Middle frontal gyrus (tissue), 1 donor: ENCODE results near the gene MAGI2.

Experiments
- DNase-seq: peaks from one replicate; pipeline ENCODE4 v3.0.0-alpha.2; 2015; ENCODE audit warnings: low spot score; ENCODE audit errors: extremely low spot score

MAGI2 gene

GRCh38 chr7:79381921-79382320 lies 71.5 kb downstream of the MAGI2 start:
- no peak for DNase-seq

- no peak for DNase-seq
These were observed 76.4 kb downstream of the MAGI2 start for GRCh38 chr7:79377097-79377496.

GRCh38 chr7:79376299-79377025 lies 77.0 kb downstream of the MAGI2 start:
- no peak for DNase-seq

GRCh38 chr7:79361214-79361613 lies 92.3 kb downstream of the MAGI2 start:
- no peak for DNase-seq

GRCh38 chr7:79359827-79360226 lies 93.6 kb downstream of the MAGI2 start:
- no peak for DNase-seq

GRCh38 chr7:79357101-79357500 lies 96.4 kb downstream of the MAGI2 start:
- no peak for DNase-seq

- no peak for DNase-seq
These were observed 99.6 kb downstream of the MAGI2 start for GRCh38 chr7:79353720-79354468.

GRCh38 chr7:79352323-79352722 lies 101.1 kb downstream of the MAGI2 start:
- no peak for DNase-seq

- DNase-seq = no peak
These were observed 106.1 kb downstream of the MAGI2 start for GRCh38 chr7:79347351-79347750.

GRCh38 chr7:79341902-79342301 lies 111.6 kb downstream of the MAGI2 start:
- DNase-seq = no peak

- no peak for DNase-seq
These were observed 113.3 kb downstream of the MAGI2 start for GRCh38 chr7:79340212-79340611.

GRCh38 chr7:79339208-79339925 lies 114.1 kb downstream of the MAGI2 start:
- no peak for DNase-seq

- DNase-seq = no peak
These were observed 115.8 kb downstream of the MAGI2 start for GRCh38 chr7:79337717-79338116.

GRCh38 chr7:79334841-79335240 lies 118.6 kb downstream of the MAGI2 start:
- DNase-seq = no peak

GRCh38 chr7:79334334-79334733 lies 119.1 kb downstream of the MAGI2 start:
- no peak for DNase-seq

- DNase-seq = no peak
These were observed 121.4 kb downstream of the MAGI2 start for GRCh38 chr7:79332091-79332490.

- no peak for DNase-seq
These were observed 124.0 kb downstream of the MAGI2 start for GRCh38 chr7:79329464-79329863.

- DNase-seq = no peak
These were observed 132.6 kb downstream of the MAGI2 start for GRCh38 chr7:79320741-79321473.

- DNase-seq = no peak
These were observed 134.1 kb downstream of the MAGI2 start for GRCh38 chr7:79319369-79319768.

GRCh38 chr7:79317728-79318127 lies 135.7 kb downstream of the MAGI2 start:
- DNase-seq = no peak

GRCh38 chr7:79312022-79312421 lies 141.4 kb downstream of the MAGI2 start:
- no peak for DNase-seq

GRCh38 chr7:79308192-79308591 lies 145.3 kb downstream of the MAGI2 start:
- no peak for DNase-seq
